Gastroesophageal sphincter (tissue), 3 donors: ENCODE results near the gene MATN3.

Experiments used
- POLR2A ChIP-seq, 2 donors: fragments of 450-650 bp; IDR thresholded peaks; one replicate each; pipeline ENCODE4 v1.6.1; 2017; ENCODE audit warnings: antibody characterized with exemption in 2 of 2, mild to moderate bottlenecking in 2 of 2, moderate library complexity in 1 of 2
- TF ChIP-seq, protein P1 (sequence below), 4 experiments: fragments of 200-600 bp in 2 of 4; fragments of 450-650 bp in 2 of 4; sonication (generic) in 1 of 4; IDR thresholded peaks; one replicate each; pipeline ENCODE4 v1.5.1; 2017 to 2019; ENCODE audit warnings: antibody characterized with exemption in 4 of 4, mild to moderate bottlenecking in 2 of 4, moderate library complexity in 2 of 4

DNA sequence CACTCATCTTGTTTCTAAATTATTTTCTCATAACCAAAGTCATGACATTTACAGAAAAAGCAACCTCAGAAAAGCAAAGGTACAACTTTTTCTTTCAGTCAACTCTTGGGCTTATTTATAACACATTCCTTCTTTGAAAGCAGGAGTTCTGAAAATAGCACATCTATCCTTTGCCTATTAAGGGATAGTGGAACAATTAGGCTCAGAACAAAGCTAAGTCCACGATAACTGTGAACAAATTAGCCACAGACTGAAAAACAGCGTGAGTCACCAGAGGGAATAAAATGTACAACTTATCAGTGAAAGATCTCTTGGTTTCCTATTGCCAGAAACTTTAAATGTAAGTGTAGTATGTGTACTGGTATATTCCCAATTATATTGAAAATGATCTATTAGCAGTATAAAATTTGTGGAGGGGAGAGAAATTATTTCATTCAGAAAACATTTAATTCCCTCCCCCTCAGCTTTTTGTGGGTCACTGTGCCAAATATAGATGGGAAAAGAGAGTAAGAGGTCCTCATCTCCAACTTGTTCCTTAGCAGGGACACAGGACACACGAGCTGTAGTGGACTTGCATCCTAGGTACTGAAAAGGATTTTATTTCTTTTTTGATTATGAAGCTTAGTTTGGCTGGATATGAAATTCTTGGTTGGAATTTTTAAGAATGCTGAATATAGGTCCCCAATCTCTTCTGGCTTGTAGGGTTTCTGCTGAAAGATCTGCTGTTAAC, 15.4 kb upstream of the MATN3 start:
- TF ChIP-seq, protein P1, sequence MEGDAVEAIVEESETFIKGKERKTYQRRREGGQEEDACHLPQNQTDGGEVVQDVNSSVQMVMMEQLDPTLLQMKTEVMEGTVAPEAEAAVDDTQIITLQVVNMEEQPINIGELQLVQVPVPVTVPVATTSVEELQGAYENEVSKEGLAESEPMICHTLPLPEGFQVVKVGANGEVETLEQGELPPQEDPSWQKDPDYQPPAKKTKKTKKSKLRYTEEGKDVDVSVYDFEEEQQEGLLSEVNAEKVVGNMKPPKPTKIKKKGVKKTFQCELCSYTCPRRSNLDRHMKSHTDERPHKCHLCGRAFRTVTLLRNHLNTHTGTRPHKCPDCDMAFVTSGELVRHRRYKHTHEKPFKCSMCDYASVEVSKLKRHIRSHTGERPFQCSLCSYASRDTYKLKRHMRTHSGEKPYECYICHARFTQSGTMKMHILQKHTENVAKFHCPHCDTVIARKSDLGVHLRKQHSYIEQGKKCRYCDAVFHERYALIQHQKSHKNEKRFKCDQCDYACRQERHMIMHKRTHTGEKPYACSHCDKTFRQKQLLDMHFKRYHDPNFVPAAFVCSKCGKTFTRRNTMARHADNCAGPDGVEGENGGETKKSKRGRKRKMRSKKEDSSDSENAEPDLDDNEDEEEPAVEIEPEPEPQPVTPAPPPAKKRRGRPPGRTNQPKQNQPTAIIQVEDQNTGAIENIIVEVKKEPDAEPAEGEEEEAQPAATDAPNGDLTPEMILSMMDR (IDR thresholded peaks at IDR 0.05): no peak
- no peak for TF ChIP-seq POLR2A (IDR thresholded peaks at IDR 0.05)
